Skeletal muscle satellite cell (primary cell): ENCODE results near the gene PDLIM3.
"Not testable (repeated sequence)": the region's sequence is repeated elsewhere in the genome, so short reads cannot be mapped to it uniquely, and the experiment has no call there.

ENCODE experiments used
- H3K27me3 ChIP-seq: 2 replicates; pipeline ENCODE4 v1.7.0; 2013; ENCODE audit warnings: low read length; ENCODE audit not compliant: control insufficient read depth, insufficient read depth
- H3K36me3 ChIP-seq: 2 replicates; pipeline ENCODE4 v1.7.0; 2013; ENCODE audit warnings: mild to moderate bottlenecking, control low read depth, low read length; ENCODE audit not compliant: insufficient read depth
- H3K4me1 ChIP-seq: 2 replicates; pipeline ENCODE4 v1.7.0; 2013; ENCODE audit warnings: low read length; ENCODE audit not compliant: control insufficient read depth, insufficient read depth
- H3K4me2 ChIP-seq: 2 replicates; pipeline ENCODE4 v1.7.0; 2013; ENCODE audit warnings: mild to moderate bottlenecking, low read length
- H3K4me3 ChIP-seq: 2 replicates; pipeline ENCODE4 v1.7.0; 2013; ENCODE audit warnings: low read length
- H3K9ac ChIP-seq: 2 replicates; pipeline ENCODE4 v1.7.0; 2013; ENCODE audit warnings: mild to moderate bottlenecking, low read depth, low read length, moderate library complexity
- H3K9me3 ChIP-seq: replicated peaks from 2 replicates; pipeline ENCODE4 v1.7.0; 2013; ENCODE audit warnings: mild to moderate bottlenecking, control low read depth, low read length

The PDLIM3 gene

DNA sequence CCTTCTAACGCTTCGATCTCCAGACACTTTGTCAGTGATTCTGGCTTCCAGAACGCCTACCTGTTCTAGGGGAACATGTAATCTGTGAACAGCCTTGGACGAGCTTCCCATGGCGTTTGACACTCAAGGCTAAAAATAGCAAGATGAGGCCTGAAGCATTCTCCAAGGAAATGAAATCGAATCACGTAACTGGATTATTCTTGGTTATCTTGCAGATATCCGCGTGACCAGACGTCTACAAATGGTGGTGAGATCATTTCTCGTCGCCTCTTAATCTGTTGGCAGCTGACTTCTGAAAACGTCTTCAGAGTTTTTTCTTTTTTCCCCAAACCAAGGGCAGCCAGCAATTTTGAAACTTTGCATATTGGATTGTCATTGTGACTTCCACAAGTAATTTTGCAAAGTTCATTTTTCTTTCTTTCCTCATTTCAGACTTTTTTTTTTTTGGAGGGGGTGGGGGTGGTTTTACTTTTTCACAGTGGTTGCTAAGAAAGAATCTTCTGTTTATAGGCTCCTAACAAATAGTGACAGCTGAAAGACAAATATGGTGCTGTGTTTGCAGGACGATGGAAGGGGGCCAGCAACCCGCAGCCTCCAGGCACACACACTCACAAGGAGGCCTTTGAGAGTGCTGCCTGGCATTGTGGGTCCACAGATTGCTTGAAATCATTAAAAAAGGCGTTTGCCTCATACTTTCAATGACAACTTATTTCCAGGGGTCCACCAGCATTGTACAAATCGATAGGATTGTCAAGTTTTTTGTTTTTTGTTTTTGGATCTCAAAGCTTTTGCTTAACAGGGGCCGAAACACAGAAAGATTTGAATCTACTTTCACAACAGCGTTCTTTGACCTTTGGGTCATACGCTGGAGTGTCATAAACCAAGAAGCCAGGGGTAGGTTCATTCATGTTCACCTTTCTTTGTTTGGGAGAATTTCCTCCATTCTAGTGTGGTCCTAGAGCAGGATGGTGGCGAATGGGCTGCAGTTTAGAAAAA is 32.4 kb upstream of the PDLIM3 start:
- H3K4me2 ChIP-seq = peak overlapping the region; percentile 69
- peaks cover 32% of the 10 kb centered on the region for H3K4me1 ChIP-seq
- H3K4me3 ChIP-seq = peak overlapping the region; percentile 29
- H3K36me3 ChIP-seq = no peaks in the 10 kb centered on the region
- peak overlapping the region; percentile 85 for H3K9ac ChIP-seq
- no peaks in the 10 kb centered on the region for H3K27me3 ChIP-seq
- H3K9me3 ChIP-seq = no peaks in the 10 kb centered on the region

DNA sequence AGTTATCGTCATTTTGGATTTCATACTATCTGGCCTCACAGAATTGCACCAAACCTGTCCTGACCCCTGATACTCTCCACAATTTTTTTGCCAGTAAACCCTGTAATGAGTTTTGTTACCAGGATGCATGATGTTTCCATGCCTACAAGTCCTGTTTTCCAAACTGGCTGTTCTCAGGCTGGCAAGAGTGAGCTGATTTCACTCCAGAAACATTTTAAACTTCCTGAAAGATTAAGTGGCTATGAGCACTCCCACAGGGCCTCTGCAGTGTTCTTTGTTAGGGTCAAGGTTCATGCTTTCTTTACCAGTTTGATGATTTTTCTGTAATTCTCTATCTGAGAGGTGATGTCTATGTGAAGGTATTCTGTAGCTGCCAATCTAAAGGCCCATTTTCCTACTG is 31.7 kb upstream of the PDLIM3 start:
- H3K36me3 ChIP-seq = no peaks in the 10 kb centered on the region
- peak overlapping the region; percentile 29 for H3K4me3 ChIP-seq
- H3K27me3 ChIP-seq = no peaks in the 10 kb centered on the region
- peak overlapping the region; percentile 85 for H3K9ac ChIP-seq
- H3K9me3 ChIP-seq = no peaks in the 10 kb centered on the region
- peak overlapping the region; percentile 69 for H3K4me2 ChIP-seq
- H3K4me1 ChIP-seq = peaks cover 32% of the 10 kb centered on the region

DNA sequence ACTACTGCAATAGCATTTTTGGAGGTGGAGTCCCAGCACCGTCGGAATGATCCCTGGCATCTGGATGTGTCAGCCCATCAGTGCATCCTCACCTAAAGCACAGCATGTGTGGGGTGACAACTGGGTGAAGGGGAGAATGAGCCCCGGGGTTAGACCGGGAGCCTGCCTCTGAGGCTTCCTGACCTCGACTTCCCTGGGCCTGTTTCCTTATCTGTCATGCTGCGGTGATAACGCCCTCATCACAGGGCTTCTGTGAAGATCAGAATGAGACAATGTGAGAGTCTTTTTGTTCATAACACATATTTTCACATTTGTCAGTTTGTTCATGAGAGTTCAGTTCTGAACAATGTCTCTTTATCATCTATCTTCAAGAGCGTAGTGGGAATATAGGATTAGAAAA is 31.1 kb upstream of the PDLIM3 start:
- Histone ChIP-seq H3K9ac (peak overlapping the region; percentile 85), H3K4me2 (peak overlapping the region; percentile 69), H3K4me1 (peaks cover 32% of the 10 kb centered on the region)

DNA sequence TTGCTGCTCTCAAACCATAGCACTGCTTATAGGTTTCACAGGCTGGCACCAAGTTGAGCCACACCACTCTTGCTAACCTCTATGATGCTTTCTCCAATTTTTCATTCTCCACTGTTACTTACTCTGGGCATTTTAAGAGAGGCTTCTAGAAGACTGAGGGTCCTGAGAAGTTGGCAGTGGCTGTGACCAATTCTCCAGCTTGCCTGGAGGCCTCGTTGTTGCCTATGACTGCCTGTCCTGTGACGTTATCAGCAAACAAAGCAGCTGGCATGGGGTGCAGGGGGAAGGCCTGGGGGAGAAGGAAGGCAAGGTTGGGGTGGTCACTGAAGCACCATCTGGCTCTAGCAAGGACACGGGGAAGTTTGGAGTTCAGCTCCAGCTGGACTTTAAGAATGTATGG is 30.4 kb upstream of the PDLIM3 start:
- Histone ChIP-seq H3K4me1 (peaks cover 32% of the 10 kb centered on the region), H3K4me2 (no peak overlapping the region), H3K27me3 (no peaks in the 10 kb centered on the region), H3K36me3 (no peaks in the 10 kb centered on the region), H3K9me3 (no peaks in the 10 kb centered on the region), H3K9ac (peak overlapping the region; percentile 85), H3K4me3 (no peak overlapping the region)

More for the DNA sequence above, 31.1 kb upstream of the PDLIM3 start:
- Histone ChIP-seq H3K9me3 (no peaks in the 10 kb centered on the region), H3K4me3 (no peak overlapping the region), H3K27me3 (no peaks in the 10 kb centered on the region), H3K36me3 (no peaks in the 10 kb centered on the region)

DNA sequence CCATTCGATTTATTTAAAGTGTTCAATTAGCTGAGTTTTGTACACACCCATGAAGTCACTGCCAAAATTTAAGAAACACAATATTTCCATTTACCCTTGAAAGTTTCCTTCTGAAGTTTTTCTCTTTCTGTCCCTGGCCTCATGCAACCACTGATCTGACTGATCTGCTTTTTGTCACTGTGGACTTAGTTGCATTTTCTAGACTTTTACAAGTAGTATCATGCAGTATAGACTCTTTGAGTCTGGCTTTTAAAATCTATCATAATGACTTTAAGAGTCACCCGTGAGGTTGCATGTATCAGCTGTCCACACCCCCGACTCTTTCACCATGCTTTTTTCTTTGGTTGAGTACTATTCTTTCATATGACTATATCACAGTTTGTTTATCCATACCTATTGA is 29.0 kb upstream of the PDLIM3 start:
- no peaks in the 10 kb centered on the region for H3K36me3 ChIP-seq
- peaks cover 37% of the 10 kb centered on the region for H3K4me1 ChIP-seq
- H3K9me3 ChIP-seq = no peaks in the 10 kb centered on the region
- no peak overlapping the region for H3K4me3 ChIP-seq
- H3K27me3 ChIP-seq = no peaks in the 10 kb centered on the region
- no peak overlapping the region for H3K4me2 ChIP-seq
- H3K9ac ChIP-seq = no peak overlapping the region

DNA sequence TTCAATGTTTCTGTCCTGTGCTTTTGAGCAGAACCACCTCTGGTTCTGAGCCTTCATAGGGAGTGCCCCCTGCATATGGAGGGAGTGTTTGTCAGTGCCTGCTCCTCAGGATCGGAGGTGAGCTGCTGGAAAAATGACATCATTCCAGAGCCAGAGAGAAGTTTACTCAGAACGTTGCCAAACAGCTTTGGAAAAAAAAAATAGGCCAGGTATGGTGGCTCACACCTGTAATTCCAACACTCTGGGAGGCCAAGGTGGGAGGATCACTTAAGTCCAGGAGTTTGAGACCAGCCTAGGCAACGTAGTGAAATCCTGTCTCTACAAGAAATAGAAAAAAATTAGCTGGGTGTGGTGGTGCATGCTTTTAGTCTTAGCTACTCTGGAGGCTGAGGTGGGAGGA is 27.2 kb upstream of the PDLIM3 start:
- Histone ChIP-seq H3K27me3 (no peaks in the 10 kb centered on the region), H3K9ac (no peak overlapping the region), H3K4me2 (no peak overlapping the region), H3K4me1 (peaks cover 28% of the 10 kb centered on the region), H3K36me3 (no peaks in the 10 kb centered on the region), H3K4me3 (no peak overlapping the region), H3K9me3 (no peaks in the 10 kb centered on the region)

DNA sequence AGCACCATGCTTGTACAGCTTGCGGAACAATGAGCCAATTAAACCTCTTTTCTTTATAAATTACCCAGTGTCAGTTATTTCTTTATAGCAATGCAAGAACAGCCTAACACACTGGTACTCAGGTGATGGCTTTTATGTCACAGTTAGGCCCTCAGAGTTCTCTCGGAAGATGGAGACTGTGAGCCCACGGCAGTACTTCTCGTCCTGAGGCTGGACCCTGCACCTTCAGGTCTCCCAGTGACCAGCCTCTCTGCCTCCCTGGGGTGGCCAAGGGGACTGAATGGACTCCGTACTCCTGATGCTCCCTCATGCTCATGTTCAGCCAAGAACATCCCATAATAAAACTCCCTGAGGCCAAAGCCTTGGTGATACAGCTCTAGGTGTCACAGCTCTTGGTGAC is 25.0 kb upstream of the PDLIM3 start:
- no peaks in the 10 kb centered on the region for H3K36me3 ChIP-seq
- no peaks in the 10 kb centered on the region for H3K9me3 ChIP-seq
- peaks cover 13% of the 10 kb centered on the region for H3K4me1 ChIP-seq
- H3K4me3 ChIP-seq = no peak overlapping the region
- H3K4me2 ChIP-seq = peak overlapping the region; percentile 38
- no peaks in the 10 kb centered on the region for H3K27me3 ChIP-seq
- no peak overlapping the region for H3K9ac ChIP-seq

DNA sequence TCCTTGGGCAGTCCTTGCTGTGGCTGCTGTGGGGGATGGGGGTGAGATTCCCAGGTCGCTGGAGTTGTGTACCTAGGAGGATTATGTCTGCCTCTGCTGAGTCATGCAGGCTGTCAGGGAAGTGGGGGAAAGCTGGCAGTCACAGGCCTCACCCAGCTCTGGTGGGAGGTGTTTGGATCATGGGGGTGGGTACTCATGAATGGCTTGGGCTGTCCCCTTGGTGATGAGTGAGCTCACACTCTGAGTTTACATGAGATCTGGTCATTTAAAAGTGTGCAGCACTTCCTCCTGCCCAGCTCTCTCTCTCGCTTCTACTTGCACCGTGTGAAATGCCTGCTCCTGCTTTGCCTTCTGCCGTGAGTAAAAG is 24.6 kb upstream of the PDLIM3 start:
- Histone ChIP-seq H3K36me3 (no peaks in the 10 kb centered on the region), H3K27me3 (no peaks in the 10 kb centered on the region), H3K9ac (peak overlapping the region; percentile 30), H3K4me2 (peak overlapping the region; percentile 38), H3K9me3 (no peaks in the 10 kb centered on the region), H3K4me3 (no peak overlapping the region), H3K4me1 (peaks cover 13% of the 10 kb centered on the region)

DNA sequence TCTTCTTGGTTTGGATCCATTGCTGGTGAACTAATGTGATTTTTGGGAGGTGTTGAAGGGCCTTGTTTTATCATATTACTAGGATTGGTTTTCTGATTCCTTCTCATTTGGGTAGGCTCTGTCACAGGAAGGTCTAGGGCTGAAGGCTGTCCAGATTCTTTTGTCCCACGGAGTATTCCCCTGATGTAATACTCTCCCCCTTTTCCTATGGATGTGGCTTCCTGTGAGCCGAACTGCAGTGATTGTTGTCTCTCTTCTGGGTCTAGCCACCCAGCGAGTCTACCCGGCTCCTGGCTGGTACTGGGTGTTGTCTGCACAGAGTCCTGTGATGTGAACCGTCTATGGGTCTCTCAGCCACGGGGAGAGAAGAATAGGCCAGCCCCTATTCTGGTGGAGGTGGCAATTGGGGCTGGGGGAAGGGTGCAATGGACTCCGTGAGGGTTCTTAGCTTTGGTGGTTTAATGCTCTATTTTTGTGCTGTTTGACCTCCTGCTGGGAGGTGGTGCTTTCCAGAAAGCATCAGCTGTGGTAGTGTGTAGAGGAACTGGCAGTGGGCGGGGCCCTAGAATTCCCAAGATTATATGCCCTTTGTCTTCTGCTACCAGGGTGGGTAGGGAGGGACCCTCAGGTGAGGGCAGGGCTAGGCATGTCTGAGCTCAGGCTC is 24.1 kb upstream of the PDLIM3 start:
- not testable (repeated sequence) for H3K4me3 ChIP-seq, H3K36me3 ChIP-seq, H3K27me3 ChIP-seq, H3K9me3 ChIP-seq
- H3K4me2 ChIP-seq = peak overlapping the region; percentile 38
- H3K9ac ChIP-seq = peak overlapping the region; percentile 47
- H3K4me1 ChIP-seq = peaks cover 13% of the 10 kb centered on the region

DNA sequence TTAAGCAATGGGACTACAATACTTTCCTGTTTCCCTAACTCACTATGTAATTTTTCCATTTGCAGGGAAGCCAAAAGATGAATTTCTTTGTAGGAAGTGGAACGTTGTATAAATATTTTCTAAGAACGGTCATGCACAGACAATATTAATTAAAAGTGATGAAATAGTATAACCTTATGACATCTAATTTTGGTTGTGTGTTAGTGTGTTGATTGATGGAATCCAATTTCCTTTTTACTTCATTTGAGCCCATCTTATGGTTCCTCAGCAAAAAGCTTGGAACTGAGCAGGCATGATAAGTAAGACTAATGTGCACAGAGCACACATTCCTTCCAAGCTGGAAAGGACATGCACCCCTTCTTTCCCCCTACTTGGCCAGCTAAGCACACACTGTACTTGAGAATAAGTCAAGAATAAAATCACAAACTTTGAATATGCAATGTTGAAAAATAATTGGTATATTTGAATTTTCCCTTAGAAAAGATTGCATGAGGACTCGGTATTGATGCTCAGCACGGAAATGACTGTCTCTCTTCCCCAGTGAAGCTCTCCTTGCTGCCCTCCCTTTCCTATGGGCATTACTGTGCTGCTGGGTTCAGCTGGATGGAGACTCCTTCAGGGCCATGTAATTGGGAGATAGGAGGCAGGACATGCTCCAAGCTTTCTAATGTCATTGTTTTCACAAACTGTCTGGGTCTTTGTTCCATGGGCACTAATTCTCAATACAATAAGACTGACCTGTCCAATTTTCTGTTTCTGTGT is 19.2 kb upstream of the PDLIM3 start:
- Histone ChIP-seq H3K4me3 (no peak overlapping the region), H3K4me1 (peaks cover 4% of the 10 kb centered on the region), H3K4me2 (no peak overlapping the region), H3K9ac (no peak overlapping the region), H3K27me3 (peaks cover 4% of the 10 kb centered on the region), H3K9me3 (no peaks in the 10 kb centered on the region), H3K36me3 (no peaks in the 10 kb centered on the region)

DNA sequence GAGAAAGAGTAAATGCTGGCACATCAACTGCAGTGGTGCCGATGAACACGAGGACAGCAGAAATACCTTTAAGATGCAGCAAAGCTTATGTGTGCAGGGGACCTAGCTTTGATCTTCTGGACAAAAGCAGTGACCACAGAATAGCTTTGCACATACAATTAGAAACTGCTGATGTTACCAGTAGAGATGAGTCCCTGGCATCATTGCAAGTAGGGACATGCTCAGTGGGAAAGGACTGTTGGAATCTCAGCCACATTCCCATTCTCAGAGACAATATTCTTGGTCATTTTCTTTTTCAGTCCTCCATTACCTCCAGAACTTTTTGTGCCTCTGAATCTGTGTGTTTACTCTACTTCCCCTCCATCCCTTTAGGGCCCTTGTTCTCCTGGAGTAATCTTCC is 16.9 kb upstream of the PDLIM3 start:
- no peak overlapping the region for H3K4me2 ChIP-seq
- no peaks in the 10 kb centered on the region for H3K36me3 ChIP-seq
- H3K27me3 ChIP-seq = peaks cover 4% of the 10 kb centered on the region
- no peak overlapping the region for H3K9ac ChIP-seq
- no peak overlapping the region for H3K4me3 ChIP-seq
- no peaks in the 10 kb centered on the region for H3K4me1 ChIP-seq
- H3K9me3 ChIP-seq = no peaks in the 10 kb centered on the region
